Astrocyte of the spinal cord (primary cell): ENCODE data around the gene TBC1D10A.

Experiments
- DNase-seq: peaks from one replicate; pipeline ENCODE4 v3.0.0; 2011; ENCODE audit warnings: low read depth, low spot score
- H3K4me3 ChIP-seq: 2 replicates; pipeline ENCODE4 v1.5.1; 2011; ENCODE audit warnings: low read depth, mild to moderate bottlenecking, low read length, moderate library complexity
- CTCF ChIP-seq: IDR thresholded peaks from 2 replicates; pipeline ENCODE4 v1.5.1; 2012; ENCODE audit warnings: low read depth, mild to moderate bottlenecking, low read length, inconsistent platforms
- in situ Hi-C: cut with HindIII; loops from 2 replicates; pipeline ENCODE4 v1.10.0; 2017; ENCODE audit warnings: low sequenced_read_pairs

Gene TBC1D10A

GRCh38 chr22:30314915-30315314 lies 11.8 kb downstream of the TBC1D10A start:
- no peak overlapping the region for H3K4me3 ChIP-seq
- in situ Hi-C loops: no loop called here
- DNase-seq: no peak
- TF ChIP-seq CTCF: no peak

- in situ Hi-C loops: no loop called here
- no peak for DNase-seq
- TF ChIP-seq CTCF: no peak
- H3K4me3 ChIP-seq: no peak overlapping the region
Observed at GRCh38 chr22:30313527-30314363, 13.0 kb downstream of the TBC1D10A start.

- DNase-seq: peak; percentile 79
- H3K4me3 ChIP-seq: no peak overlapping the region
- in situ Hi-C loops: no loop called here
- TF ChIP-seq CTCF: no peak
Observed at GRCh38 chr22:30312053-30312452, 14.7 kb downstream of the TBC1D10A start.

GRCh38 chr22:30310881-30311771 lies 15.6 kb downstream of the TBC1D10A start:
- no peak for DNase-seq
- in situ Hi-C loops: no loop called here
- no peak for TF ChIP-seq CTCF

GRCh38 chr22:30309951-30310741 lies 16.6 kb downstream of the TBC1D10A start:
- no peak for DNase-seq
- H3K4me3 ChIP-seq: no peak overlapping the region
- in situ Hi-C loops: no loop called here
- no peak for TF ChIP-seq CTCF

More at GRCh38 chr22:30310881-30311771, 15.6 kb downstream of the TBC1D10A start:
- no peak overlapping the region for H3K4me3 ChIP-seq

GRCh38 chr22:30308518-30309230 lies 18.1 kb downstream of the TBC1D10A start:
- in situ Hi-C loops: no loop called here
- TF ChIP-seq CTCF: no peak
- no peak for DNase-seq
- no peak overlapping the region for H3K4me3 ChIP-seq
